GM12878 (cell line): ENCODE measurements around the gene NASP. TPM values are rescaled to one million over a fixed set of nuclear protein-coding genes. Genes with fewer than 3 reads are reported as not detected.

Experiments used
- BACH1 ChIP-seq: fragments of 450-650 bp; IDR thresholded peaks from 2 replicates; pipeline ENCODE4 v1.6.1; 2017; ENCODE audit warnings: mild to moderate bottlenecking, borderline replicate concordance
- BCL3 ChIP-seq: IDR thresholded peaks from 2 replicates; pipeline ENCODE4 v1.6.1; 2011; ENCODE audit warnings: borderline replicate concordance, low read depth, mild to moderate bottlenecking, moderate library complexity, low read length; ENCODE audit not compliant: insufficient read depth, poor library complexity, severe bottlenecking
- EP300 ChIP-seq, 2 experiments: fragments of 150-350 bp in 1 of 2; IDR thresholded peaks; 2 replicates each; pipeline ENCODE4 v1.6.1; 2011 to 2012; ENCODE audit warnings: low read depth in 2 of 2, low read length in 2 of 2, borderline replicate concordance in 1 of 2, improper control_type of control experiment in 1 of 2, inconsistent platforms in 1 of 2; ENCODE audit not compliant: control insufficient read depth in 1 of 2
- FOS ChIP-seq: IDR thresholded peaks from 3 replicates; pipeline ENCODE4 v1.6.1; 2011; ENCODE audit warnings: borderline replicate concordance; ENCODE audit not compliant: insufficient read length; ENCODE audit errors: extremely low read depth
- FOXK2 ChIP-seq: fragments of 450-650 bp; IDR thresholded peaks from 2 replicates; pipeline ENCODE4 v1.6.1; 2017; ENCODE audit warnings: mild to moderate bottlenecking, moderate library complexity
- GABPA ChIP-seq: IDR thresholded peaks from 2 replicates; pipeline ENCODE4 v1.6.1; 2014; ENCODE audit warnings: antibody characterized with exemption, low read depth, mild to moderate bottlenecking, inconsistent platforms
- POLR2AphosphoS2 ChIP-seq: IDR thresholded peaks from 2 replicates; pipeline ENCODE4 v1.6.1; 2011; ENCODE audit warnings: low read depth, mild to moderate bottlenecking, low read length, improper control_type of control experiment, moderate library complexity
- POU2F2 ChIP-seq: IDR thresholded peaks from 3 replicates; pipeline ENCODE4 v1.6.1; 2011; ENCODE audit warnings: low read depth, mild to moderate bottlenecking, low read length, borderline replicate concordance
- RBBP5 ChIP-seq: fragments of 200-600 bp; sonication (generic); conservative IDR thresholded peaks from 2 replicates; pipeline ENCODE4 v1.6.1; 2016
- RFX5 ChIP-seq: IDR thresholded peaks from 2 replicates; pipeline ENCODE4 v1.6.1; 2011; ENCODE audit warnings: low read depth, low read length, improper control_type of control experiment
- RUNX3 ChIP-seq: IDR thresholded peaks from 2 replicates; pipeline ENCODE4 v1.6.1; 2012; ENCODE audit warnings: low read length, inconsistent platforms
- SMARCA5 ChIP-seq: fragments of 450-650 bp; IDR thresholded peaks from 2 replicates; pipeline ENCODE4 v1.6.1; 2017; ENCODE audit warnings: mild to moderate bottlenecking
- TARDBP ChIP-seq: IDR thresholded peaks from 2 replicates; pipeline ENCODE4 v1.6.1; 2016; ENCODE audit warnings: borderline replicate concordance
- TCF12 ChIP-seq: IDR thresholded peaks from 2 replicates; pipeline ENCODE4 v1.6.1; 2011; ENCODE audit warnings: low read depth, mild to moderate bottlenecking, low read length
- ZNF207 ChIP-seq: fragments of 450-650 bp; IDR thresholded peaks from 2 replicates; pipeline ENCODE4 v1.6.1; 2014; ENCODE audit warnings: antibody characterized with exemption, mild to moderate bottlenecking, borderline replicate concordance
- polyA plus RNA-seq, 11 experiments: library from polyadenylated mRNA; depleted of rRNA in 4 of 11; unstranded in 6 of 11; stranded (reverse) in 5 of 11; fragments of >200 nt; fragmentation: Nextera tagmentation in 4 of 11; fragmentation: Illumina TruSeq in 1 of 11; extraction: Ambion mirVana in 4 of 11; extraction: Trizol in 1 of 11; gene quantifications; 1 replicate in 1 of 11; 2 replicates in 10 of 11; pipeline versions ENCODE4 v1.2.1 to v1.2.3, GENCODE V29; 2011 to 2016; ENCODE audit warnings: inconsistent platforms in 2 of 11, missing spikeins in 2 of 11, low read depth in 1 of 11
- total RNA-seq, 4 experiments: library from RNA; depleted of rRNA in 3 of 4; stranded (reverse); fragments of >200 nt in 3 of 4; fragmentation: Illumina TruSeq in 1 of 4; extraction: Trizol in 1 of 4; gene quantifications; 2 replicates each; pipeline versions ENCODE4 v1.2.1 to v1.2.3, GENCODE V29; 2013 to 2021
- TF ChIP-seq, protein P1 (sequence below): IDR thresholded peaks from 2 replicates; pipeline ENCODE4 v1.6.1; 2011; ENCODE audit warnings: mild to moderate bottlenecking, low read depth, low read length, moderate library complexity; ENCODE audit not compliant: insufficient replicate concordance
- TF ChIP-seq, protein P2 (sequence below): IDR thresholded peaks from 2 replicates; pipeline ENCODE4 v1.6.1; 2012; ENCODE audit warnings: low read length, inconsistent platforms
- TF ChIP-seq, protein P3 (sequence below): IDR thresholded peaks from 2 replicates; pipeline ENCODE4 v1.6.1; 2011; ENCODE audit warnings: low read depth, mild to moderate bottlenecking, low read length, moderate library complexity, borderline replicate concordance; ENCODE audit errors: extremely low read depth
- TF ChIP-seq, protein P4 (sequence below), 3 experiments: IDR thresholded peaks in 2 of 3; conservative IDR thresholded peaks in 1 of 3; 2 replicates each; pipeline ENCODE4 v1.5.1; 2011; ENCODE audit warnings: low read depth in 3 of 3, low read length in 3 of 3, mild to moderate bottlenecking in 3 of 3, control low read depth in 2 of 3, moderate library complexity in 2 of 3, inconsistent platforms in 1 of 3, mixed read lengths in 1 of 3; ENCODE audit not compliant: control insufficient read depth in 2 of 3, insufficient read depth in 1 of 3; ENCODE audit errors: extremely low read depth in 1 of 3
- TF ChIP-seq, protein P5 (sequence below): IDR thresholded peaks from 2 replicates; pipeline ENCODE4 v1.6.1; 2011; ENCODE audit warnings: borderline replicate concordance, low read depth, mild to moderate bottlenecking, moderate library complexity, mixed read lengths, low read length; ENCODE audit not compliant: insufficient read depth; ENCODE audit errors: extremely low read length
- TF ChIP-seq, protein P6 (sequence below): IDR thresholded peaks from 2 replicates; pipeline ENCODE4 v1.6.1; 2012; ENCODE audit warnings: low read depth, low read length, improper control_type of control experiment

The NASP gene
- total and polyA plus RNA-seq, 10 of the 15 experiments (the other 5 are each of a cell fraction or from before 2014, with no cell fraction given) = 111 to 321 (median 205) TPM

DNA sequence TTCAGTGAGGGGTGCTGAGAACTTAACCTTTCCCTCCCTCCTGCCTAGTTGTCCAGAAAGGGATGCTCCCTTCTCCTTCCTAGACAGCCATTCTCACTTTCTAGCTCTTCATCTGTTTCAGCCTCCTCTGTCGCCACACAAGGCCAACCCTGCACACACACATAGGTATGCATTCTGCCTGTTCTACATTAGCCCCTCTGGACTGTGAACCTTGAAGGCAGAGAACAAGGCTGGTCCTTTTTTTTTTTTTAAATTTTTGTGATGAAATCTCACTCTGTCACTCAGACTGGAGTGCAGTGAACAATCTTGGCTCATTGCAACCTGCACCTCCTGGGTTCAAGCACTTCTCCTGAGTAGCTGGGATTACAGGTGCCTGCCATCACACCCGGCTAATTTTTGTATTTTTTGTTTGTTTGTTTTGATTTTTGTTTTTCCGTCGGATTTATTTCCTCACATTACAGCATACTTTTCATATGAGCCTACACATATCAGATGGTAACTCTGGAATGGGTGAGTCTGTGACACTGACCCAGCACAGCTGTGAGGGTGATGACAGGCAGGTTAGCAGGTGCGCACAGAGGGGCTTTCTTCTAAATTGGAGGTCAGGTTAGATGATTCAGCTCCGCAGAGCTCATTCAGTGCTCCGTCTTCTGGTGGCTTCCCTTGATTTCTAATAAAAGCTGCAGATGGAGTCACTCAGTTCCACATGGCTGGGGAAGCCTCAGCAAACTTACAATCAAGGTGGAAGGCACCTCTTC lies 38.1 kb upstream of the NASP start (continued):
- TF ChIP-seq BCL3 (peak; percentile 7), BACH1 (no peak), RUNX3 (peak; percentile 42; the same call in 1 of the 2 replicates), GABPA (no peak), TCF12 (peak; percentile 83; the same call in 1 of the 2 replicates), FOXK2 (no peak), FOS (no peak), SMARCA5 (no peak), TARDBP (no peak), RFX5 (no peak), POLR2AphosphoS2 (no peak), RBBP5 (no peak), POU2F2 (no peak), ZNF207 (no peak), EP300 (IDR thresholded peaks at IDR 0.05; ENCODE audit: borderline replicate concordance in 1 of 2, control insufficient read depth in 1 of 2, low read depth in 2 of 2, low read length in 2 of 2) (no peak)
- TF ChIP-seq, protein P1, sequence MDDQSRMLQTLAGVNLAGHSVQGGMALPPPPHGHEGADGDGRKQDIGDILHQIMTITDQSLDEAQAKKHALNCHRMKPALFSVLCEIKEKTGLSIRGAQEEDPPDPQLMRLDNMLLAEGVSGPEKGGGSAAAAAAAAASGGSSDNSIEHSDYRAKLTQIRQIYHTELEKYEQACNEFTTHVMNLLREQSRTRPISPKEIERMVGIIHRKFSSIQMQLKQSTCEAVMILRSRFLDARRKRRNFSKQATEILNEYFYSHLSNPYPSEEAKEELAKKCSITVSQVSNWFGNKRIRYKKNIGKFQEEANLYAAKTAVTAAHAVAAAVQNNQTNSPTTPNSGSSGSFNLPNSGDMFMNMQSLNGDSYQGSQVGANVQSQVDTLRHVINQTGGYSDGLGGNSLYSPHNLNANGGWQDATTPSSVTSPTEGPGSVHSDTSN = no peak
- TF ChIP-seq, protein P2, sequence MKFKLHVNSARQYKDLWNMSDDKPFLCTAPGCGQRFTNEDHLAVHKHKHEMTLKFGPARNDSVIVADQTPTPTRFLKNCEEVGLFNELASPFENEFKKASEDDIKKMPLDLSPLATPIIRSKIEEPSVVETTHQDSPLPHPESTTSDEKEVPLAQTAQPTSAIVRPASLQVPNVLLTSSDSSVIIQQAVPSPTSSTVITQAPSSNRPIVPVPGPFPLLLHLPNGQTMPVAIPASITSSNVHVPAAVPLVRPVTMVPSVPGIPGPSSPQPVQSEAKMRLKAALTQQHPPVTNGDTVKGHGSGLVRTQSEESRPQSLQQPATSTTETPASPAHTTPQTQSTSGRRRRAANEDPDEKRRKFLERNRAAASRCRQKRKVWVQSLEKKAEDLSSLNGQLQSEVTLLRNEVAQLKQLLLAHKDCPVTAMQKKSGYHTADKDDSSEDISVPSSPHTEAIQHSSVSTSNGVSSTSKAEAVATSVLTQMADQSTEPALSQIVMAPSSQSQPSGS = peak; percentile 24; the same call in 1 of the 2 replicates
- TF ChIP-seq, protein P3, sequence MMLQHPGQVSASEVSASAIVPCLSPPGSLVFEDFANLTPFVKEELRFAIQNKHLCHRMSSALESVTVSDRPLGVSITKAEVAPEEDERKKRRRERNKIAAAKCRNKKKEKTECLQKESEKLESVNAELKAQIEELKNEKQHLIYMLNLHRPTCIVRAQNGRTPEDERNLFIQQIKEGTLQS = no peak
- TF ChIP-seq, protein P4, sequence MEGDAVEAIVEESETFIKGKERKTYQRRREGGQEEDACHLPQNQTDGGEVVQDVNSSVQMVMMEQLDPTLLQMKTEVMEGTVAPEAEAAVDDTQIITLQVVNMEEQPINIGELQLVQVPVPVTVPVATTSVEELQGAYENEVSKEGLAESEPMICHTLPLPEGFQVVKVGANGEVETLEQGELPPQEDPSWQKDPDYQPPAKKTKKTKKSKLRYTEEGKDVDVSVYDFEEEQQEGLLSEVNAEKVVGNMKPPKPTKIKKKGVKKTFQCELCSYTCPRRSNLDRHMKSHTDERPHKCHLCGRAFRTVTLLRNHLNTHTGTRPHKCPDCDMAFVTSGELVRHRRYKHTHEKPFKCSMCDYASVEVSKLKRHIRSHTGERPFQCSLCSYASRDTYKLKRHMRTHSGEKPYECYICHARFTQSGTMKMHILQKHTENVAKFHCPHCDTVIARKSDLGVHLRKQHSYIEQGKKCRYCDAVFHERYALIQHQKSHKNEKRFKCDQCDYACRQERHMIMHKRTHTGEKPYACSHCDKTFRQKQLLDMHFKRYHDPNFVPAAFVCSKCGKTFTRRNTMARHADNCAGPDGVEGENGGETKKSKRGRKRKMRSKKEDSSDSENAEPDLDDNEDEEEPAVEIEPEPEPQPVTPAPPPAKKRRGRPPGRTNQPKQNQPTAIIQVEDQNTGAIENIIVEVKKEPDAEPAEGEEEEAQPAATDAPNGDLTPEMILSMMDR (IDR thresholded peaks at IDR 0.05 in 2 of 3, conservative IDR thresholded peaks at IDR 0.05 in 1 of 3; ENCODE audit: control insufficient read depth in 2 of 3, extremely low read depth in 1 of 3, insufficient read depth in 1 of 3, low read depth in 3 of 3, low read length in 3 of 3) = no peak
- TF ChIP-seq, protein P5, sequence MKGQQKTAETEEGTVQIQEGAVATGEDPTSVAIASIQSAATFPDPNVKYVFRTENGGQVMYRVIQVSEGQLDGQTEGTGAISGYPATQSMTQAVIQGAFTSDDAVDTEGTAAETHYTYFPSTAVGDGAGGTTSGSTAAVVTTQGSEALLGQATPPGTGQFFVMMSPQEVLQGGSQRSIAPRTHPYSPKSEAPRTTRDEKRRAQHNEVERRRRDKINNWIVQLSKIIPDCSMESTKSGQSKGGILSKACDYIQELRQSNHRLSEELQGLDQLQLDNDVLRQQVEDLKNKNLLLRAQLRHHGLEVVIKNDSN = no peak
- TF ChIP-seq, protein P6, sequence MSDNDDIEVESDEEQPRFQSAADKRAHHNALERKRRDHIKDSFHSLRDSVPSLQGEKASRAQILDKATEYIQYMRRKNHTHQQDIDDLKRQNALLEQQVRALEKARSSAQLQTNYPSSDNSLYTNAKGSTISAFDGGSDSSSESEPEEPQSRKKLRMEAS = no peak
